Measurements from ENCODE around the gene MICAL3. TPM values are rescaled to one million over a fixed set of nuclear protein-coding genes. Genes with fewer than 3 reads are reported as not detected.

The MICAL3 gene
- total RNA-seq, 1 experiment from 2014 or later = 23.7 TPM

- TF ChIP-seq EZH2phosphoT487 (IDR thresholded peaks at IDR 0.05; ENCODE audit: borderline replicate concordance, low read length) = no peak
- TF ChIP-seq CTCF (conservative IDR thresholded peaks at IDR 0.05; ENCODE audit: low read depth, low read length) = no peak
- no peak for TF ChIP-seq EZH2 (IDR thresholded peaks at IDR 0.05; ENCODE audit: low read length, unreplicated experiment)
- Histone ChIP-seq H3K9ac (ENCODE audit: low read length) (no peak overlapping the region), H3K4me2 (ENCODE audit: low read length) (no peak overlapping the region), H3K27ac (ENCODE audit: low read length) (no peak overlapping the region), H3K79me2 (ENCODE audit: low read length) (no peaks in the 10 kb centered on the region), H3K9me3 (ENCODE audit: low read length) (no peaks in the 10 kb centered on the region), H3F3A (ENCODE audit: low read length, unreplicated experiment) (no peaks in the 10 kb centered on the region), H3K4me1 (ENCODE audit: insufficient read depth, low read length) (no peaks in the 10 kb centered on the region), H4K20me1 (ENCODE audit: low read length) (no peaks in the 10 kb centered on the region), H2AFZ (ENCODE audit: low read length) (no peak overlapping the region), H3K4me3 (ENCODE audit: low read length) (no peak overlapping the region), H3K36me3 (ENCODE audit: low read depth, low read length) (peaks cover 10% of the 10 kb centered on the region), H3K9me2 (replicated peaks; ENCODE audit: low read length) (no peaks in the 10 kb centered on the region), H3K27me3 (ENCODE audit: low read length) (no peaks in the 10 kb centered on the region)
- BruUV-seq (replicated peaks) = no TSS peak
- POLR2A ChIA-PET (ENCODE audit: unreplicated experiment) = no interaction called here
- CTCF ChIA-PET = no interaction called here
- DNase-seq (no peak), ATAC-seq (no peak)
- intact Hi-C loops (cut with micrococcal nuclease) = no loop called here
Measured at GRCh38 chr22:17864398-17865182, 159.8 kb downstream of the MICAL3 start.

GRCh38 chr22:17862646-17863181, 161.6 kb downstream of the MICAL3 start:
- no peaks in the 10 kb centered on the region for H3F3A ChIP-seq (ENCODE audit: low read length, unreplicated experiment)
- no peak for TF ChIP-seq EZH2phosphoT487 (IDR thresholded peaks at IDR 0.05; ENCODE audit: borderline replicate concordance, low read length)
- no TSS peak for BruUV-seq (replicated peaks)

GRCh38 chr22:17861909-17862308, 162.5 kb downstream of the MICAL3 start:
- Histone ChIP-seq H3K27ac (ENCODE audit: low read length) (no peak overlapping the region), H2AFZ (ENCODE audit: low read length) (no peak overlapping the region), H3K4me2 (ENCODE audit: low read length) (no peak overlapping the region), H3K27me3 (ENCODE audit: low read length) (no peaks in the 10 kb centered on the region), H3K9ac (ENCODE audit: low read length) (no peak overlapping the region), H3F3A (ENCODE audit: low read length, unreplicated experiment) (no peaks in the 10 kb centered on the region), H4K20me1 (ENCODE audit: low read length) (no peaks in the 10 kb centered on the region), H3K79me2 (ENCODE audit: low read length) (no peaks in the 10 kb centered on the region), H3K9me3 (ENCODE audit: low read length) (no peaks in the 10 kb centered on the region), H3K4me1 (ENCODE audit: insufficient read depth, low read length) (no peaks in the 10 kb centered on the region), H3K36me3 (ENCODE audit: low read depth, low read length) (peaks cover 10% of the 10 kb centered on the region), H3K9me2 (replicated peaks; ENCODE audit: low read length) (no peaks in the 10 kb centered on the region), H3K4me3 (ENCODE audit: low read length) (no peak overlapping the region)
- no TSS peak for BruUV-seq (replicated peaks)
- TF ChIP-seq CTCF (conservative IDR thresholded peaks at IDR 0.05; ENCODE audit: low read depth, low read length) = no peak
- TF ChIP-seq EZH2 (IDR thresholded peaks at IDR 0.05; ENCODE audit: low read length, unreplicated experiment) = no peak
- TF ChIP-seq EZH2phosphoT487 (IDR thresholded peaks at IDR 0.05; ENCODE audit: borderline replicate concordance, low read length) = no peak
- CTCF ChIA-PET = no interaction called here
- intact Hi-C loops (cut with micrococcal nuclease) = no loop called here
- ATAC-seq (no peak), DNase-seq (no peak)
- POLR2A ChIA-PET (ENCODE audit: unreplicated experiment) = no interaction called here

More at GRCh38 chr22:17862646-17863181, 161.6 kb downstream of the MICAL3 start:
- Histone ChIP-seq H3K4me2 (ENCODE audit: low read length) (no peak overlapping the region), H3K79me2 (ENCODE audit: low read length) (no peaks in the 10 kb centered on the region), H3K9me3 (ENCODE audit: low read length) (no peaks in the 10 kb centered on the region), H2AFZ (ENCODE audit: low read length) (no peak overlapping the region), H3K27me3 (ENCODE audit: low read length) (no peaks in the 10 kb centered on the region), H4K20me1 (ENCODE audit: low read length) (no peaks in the 10 kb centered on the region), H3K4me1 (ENCODE audit: insufficient read depth, low read length) (no peaks in the 10 kb centered on the region), H3K36me3 (ENCODE audit: low read depth, low read length) (peaks cover 10% of the 10 kb centered on the region), H3K4me3 (ENCODE audit: low read length) (no peak overlapping the region), H3K9ac (ENCODE audit: low read length) (no peak overlapping the region), H3K9me2 (replicated peaks; ENCODE audit: low read length) (no peaks in the 10 kb centered on the region), H3K27ac (ENCODE audit: low read length) (no peak overlapping the region)
- DNase-seq = peak; percentile 40
- ChIA-PET POLR2A (ENCODE audit: unreplicated experiment) (no interaction called here), CTCF (no interaction called here)
- ATAC-seq = no peak
- intact Hi-C loops (cut with micrococcal nuclease) = no loop called here
